Cerebellar nuclear complex (tissue), 1 donor: ENCODE results near the gene SHH.
A peak's percentile ranks its signal among the peaks of the same experiment; 100 is the strongest.

ENCODE experiments used
- DNase-seq, 2 experiments: peaks; one replicate each; lab custom pipeline; 2025; lab: John Stamatoyannopoulos, UW

Gene SHH

GRCh38 chr7:155811895-155812761, at the start of gene SHH:
Gene SHH, minus strand, starts transcription at chr7:155812463. Its CDS starts 341 bp downstream, at chr7:155812122.
- no peak for DNase-seq

- DNase-seq = no peak
These were observed 49.2 kb upstream of the SHH start for GRCh38 chr7:155861480-155861868.

GRCh38 chr7:155860840-155861479, 48.7 kb upstream of the SHH start:
- peak in 1 of 2 experiments; percentile 7 for DNase-seq

- no peak for DNase-seq
These were observed 48.2 kb upstream of the SHH start for GRCh38 chr7:155860461-155860839.

- no peak for DNase-seq
These were observed 46.3 kb upstream of the SHH start for GRCh38 chr7:155858521-155859061.

GRCh38 chr7:155857141-155857540, 44.9 kb upstream of the SHH start:
- no peak for DNase-seq

GRCh38 chr7:155856656-155857055, 44.4 kb upstream of the SHH start:
- no peak for DNase-seq

- no peak for DNase-seq
These were observed 40.4 kb upstream of the SHH start for GRCh38 chr7:155852426-155853301.

GRCh38 chr7:155851892-155852291, 39.6 kb upstream of the SHH start:
- DNase-seq = no peak

GRCh38 chr7:155850766-155851678, 38.8 kb upstream of the SHH start:
- DNase-seq = no peak

- DNase-seq = no peak
These were observed 37.8 kb upstream of the SHH start for GRCh38 chr7:155850001-155850436.

GRCh38 chr7:155848691-155849669, 36.7 kb upstream of the SHH start:
- no peak for DNase-seq

- DNase-seq = no peak
These were observed 35.7 kb upstream of the SHH start for GRCh38 chr7:155847821-155848435.

GRCh38 chr7:155846936-155847335, 34.7 kb upstream of the SHH start:
- no peak for DNase-seq

GRCh38 chr7:155846156-155846555, 33.9 kb upstream of the SHH start:
- no peak for DNase-seq

- DNase-seq = no peak
These were observed 33.0 kb upstream of the SHH start for GRCh38 chr7:155845226-155845625.

GRCh38 chr7:155844526-155844925, 32.3 kb upstream of the SHH start:
- DNase-seq = no peak

GRCh38 chr7:155844019-155844453, 31.8 kb upstream of the SHH start:
- no peak for DNase-seq

GRCh38 chr7:155843426-155844018, 31.3 kb upstream of the SHH start:
- DNase-seq = no peak
